OCI-LY3 (cell line): ENCODE data around the gene SLC17A9.

Source experiments
- EZH2phosphoT487 ChIP-seq: fragments of 200-600 bp; shearing (Covaris generic); IDR thresholded peaks from 2 replicates; pipeline ENCODE4 v1.6.1; 2018; ENCODE audit warnings: antibody characterized with exemption, mixed run types, low read depth
- TF ChIP-seq, protein P1 (sequence below): fragments of 200-600, 300-600 bp; sonication (generic); IDR thresholded peaks from 2 replicates; pipeline ENCODE4 v1.5.1; 2014; ENCODE audit warnings: antibody characterized with exemption, low read length, low read depth

DNA sequence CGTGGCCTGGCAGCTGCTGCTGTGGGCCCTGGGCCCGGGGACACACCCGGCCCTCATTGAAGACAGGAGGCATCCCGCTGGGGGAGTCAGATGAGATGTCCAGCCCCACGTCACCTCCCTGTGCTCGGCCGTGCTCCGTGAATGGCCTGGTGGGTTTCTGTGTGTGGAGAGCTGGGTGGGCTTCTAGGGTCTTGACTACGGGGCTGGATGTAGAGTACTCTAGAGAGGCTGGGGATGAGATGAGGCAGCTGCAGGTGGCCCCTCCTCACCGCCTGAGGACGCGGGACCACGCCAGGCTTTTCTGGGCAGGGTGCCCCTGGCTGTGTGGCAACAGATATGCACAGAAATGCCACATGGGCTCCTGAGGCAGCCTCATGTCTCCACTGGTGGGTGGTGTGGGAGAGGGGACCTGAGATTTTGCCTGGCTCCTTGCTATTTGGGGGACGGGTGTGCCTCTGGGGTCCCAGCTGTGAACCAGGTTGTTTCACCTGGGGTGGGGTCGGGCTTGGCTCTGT lies 62.7 kb downstream of the SLC17A9 start:
- TF ChIP-seq, protein P1, sequence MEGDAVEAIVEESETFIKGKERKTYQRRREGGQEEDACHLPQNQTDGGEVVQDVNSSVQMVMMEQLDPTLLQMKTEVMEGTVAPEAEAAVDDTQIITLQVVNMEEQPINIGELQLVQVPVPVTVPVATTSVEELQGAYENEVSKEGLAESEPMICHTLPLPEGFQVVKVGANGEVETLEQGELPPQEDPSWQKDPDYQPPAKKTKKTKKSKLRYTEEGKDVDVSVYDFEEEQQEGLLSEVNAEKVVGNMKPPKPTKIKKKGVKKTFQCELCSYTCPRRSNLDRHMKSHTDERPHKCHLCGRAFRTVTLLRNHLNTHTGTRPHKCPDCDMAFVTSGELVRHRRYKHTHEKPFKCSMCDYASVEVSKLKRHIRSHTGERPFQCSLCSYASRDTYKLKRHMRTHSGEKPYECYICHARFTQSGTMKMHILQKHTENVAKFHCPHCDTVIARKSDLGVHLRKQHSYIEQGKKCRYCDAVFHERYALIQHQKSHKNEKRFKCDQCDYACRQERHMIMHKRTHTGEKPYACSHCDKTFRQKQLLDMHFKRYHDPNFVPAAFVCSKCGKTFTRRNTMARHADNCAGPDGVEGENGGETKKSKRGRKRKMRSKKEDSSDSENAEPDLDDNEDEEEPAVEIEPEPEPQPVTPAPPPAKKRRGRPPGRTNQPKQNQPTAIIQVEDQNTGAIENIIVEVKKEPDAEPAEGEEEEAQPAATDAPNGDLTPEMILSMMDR, result no peak
- no peak for TF ChIP-seq EZH2phosphoT487
